ENCODE measurements around the gene PLD5.
"Not testable (repeated sequence)": the region's sequence is repeated elsewhere in the genome, so short reads cannot be mapped to it uniquely, and the experiment has no call there.

PLD5 gene

GRCh38 chr1:242477944-242478343, 46.6 kb downstream of the PLD5 start:
- no peak for DNase-seq

- DNase-seq: no peak
Observed at GRCh38 chr1:242470774-242471173, 53.7 kb downstream of the PLD5 start.

- DNase-seq: no peak
Observed at GRCh38 chr1:242468784-242469183, 55.7 kb downstream of the PLD5 start.

GRCh38 chr1:242467556-242468145, 56.8 kb downstream of the PLD5 start:
- no peak for DNase-seq

- DNase-seq: no peak
Observed at GRCh38 chr1:242462867-242463266, 61.6 kb downstream of the PLD5 start.

GRCh38 chr1:242459740-242460139, 64.8 kb downstream of the PLD5 start:
- not testable (repeated sequence) for DNase-seq

- no peak for DNase-seq
Observed at GRCh38 chr1:242456726-242457269, 67.7 kb downstream of the PLD5 start.

- no peak for DNase-seq
Observed at GRCh38 chr1:242455052-242455361, 69.5 kb downstream of the PLD5 start.

- DNase-seq: no peak
Observed at GRCh38 chr1:242454262-242455051, 70.0 kb downstream of the PLD5 start.

- DNase-seq: no peak
Observed at GRCh38 chr1:242452573-242452972, 71.9 kb downstream of the PLD5 start.

- DNase-seq: no peak
Observed at GRCh38 chr1:242449661-242450060, 74.8 kb downstream of the PLD5 start.

- no peak for DNase-seq
Observed at GRCh38 chr1:242448910-242449645, 75.4 kb downstream of the PLD5 start.

- DNase-seq: no peak
Observed at GRCh38 chr1:242447689-242448088, 76.8 kb downstream of the PLD5 start.

GRCh38 chr1:242440757-242441156, 83.7 kb downstream of the PLD5 start:
- DNase-seq: no peak

- DNase-seq: no peak
Observed at GRCh38 chr1:242435200-242435599, 89.3 kb downstream of the PLD5 start.

- no peak for DNase-seq
Observed at GRCh38 chr1:242432491-242433095, 91.9 kb downstream of the PLD5 start.

- DNase-seq: no peak
Observed at GRCh38 chr1:242431786-242432185, 92.7 kb downstream of the PLD5 start.

- DNase-seq: no peak
Observed at GRCh38 chr1:242430956-242431355, 93.5 kb downstream of the PLD5 start.

GRCh38 chr1:242428399-242429190, 95.9 kb downstream of the PLD5 start:
- no peak for DNase-seq

- DNase-seq: no peak
Observed at GRCh38 chr1:242427519-242427918, 97.0 kb downstream of the PLD5 start.

GRCh38 chr1:242426271-242426905, 98.1 kb downstream of the PLD5 start:
- no peak for DNase-seq

- DNase-seq: no peak
Observed at GRCh38 chr1:242425232-242425631, 99.3 kb downstream of the PLD5 start.

Measured in GOT3 (cell line).